ENCODE measurements around the gene RET.

Gene RET

DNA sequence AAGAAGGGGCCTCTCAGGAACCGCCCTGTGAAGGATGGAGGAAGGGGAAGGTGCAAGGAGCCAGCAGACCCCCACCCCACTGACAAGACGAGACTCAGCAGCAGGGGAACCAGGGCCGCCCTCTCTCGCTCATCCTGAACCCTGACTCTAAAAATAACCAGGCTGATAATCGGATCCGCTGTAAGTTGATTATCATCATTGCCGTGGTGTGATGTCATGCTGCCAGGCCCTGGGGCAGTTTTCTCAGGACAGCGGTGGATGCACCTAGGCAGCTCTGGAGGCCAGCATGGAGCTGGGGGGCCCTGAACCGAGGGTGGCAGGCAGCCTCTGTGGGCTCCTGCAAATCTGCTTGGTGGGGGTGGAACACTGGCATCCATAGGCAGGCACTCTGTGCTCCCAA lies 7.9 kb downstream of the RET start:
- no peak for DNase-seq (ENCODE audit: insufficient read length, low spot score)
- no peak for FAIRE-seq
- TF ChIP-seq, protein P1, sequence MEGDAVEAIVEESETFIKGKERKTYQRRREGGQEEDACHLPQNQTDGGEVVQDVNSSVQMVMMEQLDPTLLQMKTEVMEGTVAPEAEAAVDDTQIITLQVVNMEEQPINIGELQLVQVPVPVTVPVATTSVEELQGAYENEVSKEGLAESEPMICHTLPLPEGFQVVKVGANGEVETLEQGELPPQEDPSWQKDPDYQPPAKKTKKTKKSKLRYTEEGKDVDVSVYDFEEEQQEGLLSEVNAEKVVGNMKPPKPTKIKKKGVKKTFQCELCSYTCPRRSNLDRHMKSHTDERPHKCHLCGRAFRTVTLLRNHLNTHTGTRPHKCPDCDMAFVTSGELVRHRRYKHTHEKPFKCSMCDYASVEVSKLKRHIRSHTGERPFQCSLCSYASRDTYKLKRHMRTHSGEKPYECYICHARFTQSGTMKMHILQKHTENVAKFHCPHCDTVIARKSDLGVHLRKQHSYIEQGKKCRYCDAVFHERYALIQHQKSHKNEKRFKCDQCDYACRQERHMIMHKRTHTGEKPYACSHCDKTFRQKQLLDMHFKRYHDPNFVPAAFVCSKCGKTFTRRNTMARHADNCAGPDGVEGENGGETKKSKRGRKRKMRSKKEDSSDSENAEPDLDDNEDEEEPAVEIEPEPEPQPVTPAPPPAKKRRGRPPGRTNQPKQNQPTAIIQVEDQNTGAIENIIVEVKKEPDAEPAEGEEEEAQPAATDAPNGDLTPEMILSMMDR (IDR thresholded peaks at IDR 0.05; ENCODE audit: insufficient read depth, missing control alignments) = no peak

DNA sequence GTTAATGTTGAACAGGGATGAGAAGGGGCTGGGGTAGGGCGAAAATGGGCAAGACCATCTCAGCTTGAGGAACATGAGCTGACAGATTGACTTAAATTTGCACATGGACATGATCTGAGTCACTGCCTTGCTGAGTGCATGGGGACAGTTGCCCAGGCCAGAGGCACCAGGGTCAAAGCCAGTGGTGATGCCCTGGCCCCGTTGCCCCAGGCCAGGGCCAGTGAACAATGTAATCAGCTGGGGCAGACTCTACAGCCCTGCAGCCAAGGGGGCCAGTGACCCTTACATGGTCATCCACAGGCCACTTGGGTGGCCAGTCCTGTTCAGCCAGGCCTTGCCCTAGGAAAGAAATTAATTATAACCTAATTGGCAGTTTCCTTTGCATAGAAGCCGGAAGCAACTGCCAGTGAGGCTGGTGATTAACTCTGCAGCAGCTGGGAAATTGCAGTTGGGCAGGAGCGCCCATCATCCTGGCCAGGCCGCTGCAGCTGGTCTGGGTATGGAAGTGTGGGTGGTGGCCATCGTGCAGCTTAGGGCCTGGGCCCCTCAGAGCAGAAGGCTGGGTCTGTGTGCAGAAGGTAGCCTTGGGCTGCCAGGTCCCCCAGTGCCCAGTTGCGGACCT lies 9.6 kb downstream of the RET start:
- TF ChIP-seq, protein P1 (IDR thresholded peaks at IDR 0.05; ENCODE audit: insufficient read depth, missing control alignments) = no peak
- no peak for DNase-seq (ENCODE audit: insufficient read length, low spot score)
- no peak for FAIRE-seq

DNA sequence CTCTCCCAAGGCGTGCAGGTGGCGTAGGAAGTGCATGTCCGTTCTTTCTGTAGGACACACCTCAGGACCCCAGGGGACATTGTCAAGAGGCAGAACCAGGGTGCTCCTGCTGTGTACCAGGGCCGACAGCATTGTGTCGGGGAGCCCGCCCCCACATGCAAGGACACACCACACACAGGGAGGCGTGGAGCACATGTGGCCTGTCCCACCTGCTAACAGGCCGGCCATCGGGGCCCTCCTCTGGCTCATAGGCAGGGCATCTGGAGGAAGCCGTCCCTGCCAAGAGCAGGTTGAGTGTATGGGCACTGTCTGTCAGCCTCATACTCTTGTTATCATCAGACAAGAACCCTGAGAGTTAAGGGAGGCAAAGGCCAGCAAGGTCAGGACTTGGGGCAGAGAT lies 12.7 kb downstream of the RET start:
- TF ChIP-seq, protein P1 (IDR thresholded peaks at IDR 0.05; ENCODE audit: insufficient read depth, missing control alignments) = no peak
- FAIRE-seq (no peak), DNase-seq (ENCODE audit: insufficient read length, low spot score) (no peak)

DNA sequence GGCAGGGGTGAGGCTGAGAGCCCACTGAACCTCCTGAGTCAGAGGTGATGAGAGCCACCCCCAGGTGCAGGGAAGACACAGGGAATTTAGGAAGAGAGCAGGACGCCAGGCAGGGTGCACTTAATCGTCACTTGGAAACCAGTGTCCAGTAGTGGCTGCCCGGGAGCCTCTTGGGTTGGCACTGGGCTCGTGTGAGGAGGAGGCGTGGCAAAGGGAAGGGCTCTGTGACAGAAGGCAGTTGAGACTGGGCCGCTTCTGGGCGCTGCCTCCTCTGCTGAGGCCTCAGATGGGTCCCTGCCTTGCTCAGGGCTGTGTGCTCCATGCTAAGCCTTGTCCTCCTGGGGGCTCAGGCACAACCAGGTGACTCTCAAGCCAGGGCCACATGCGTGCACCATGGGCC lies 13.3 kb downstream of the RET start:
- no peak for DNase-seq (ENCODE audit: insufficient read length, low spot score)
- no peak for FAIRE-seq
- TF ChIP-seq, protein P1 (IDR thresholded peaks at IDR 0.05; ENCODE audit: insufficient read depth, missing control alignments) = no peak

DNA sequence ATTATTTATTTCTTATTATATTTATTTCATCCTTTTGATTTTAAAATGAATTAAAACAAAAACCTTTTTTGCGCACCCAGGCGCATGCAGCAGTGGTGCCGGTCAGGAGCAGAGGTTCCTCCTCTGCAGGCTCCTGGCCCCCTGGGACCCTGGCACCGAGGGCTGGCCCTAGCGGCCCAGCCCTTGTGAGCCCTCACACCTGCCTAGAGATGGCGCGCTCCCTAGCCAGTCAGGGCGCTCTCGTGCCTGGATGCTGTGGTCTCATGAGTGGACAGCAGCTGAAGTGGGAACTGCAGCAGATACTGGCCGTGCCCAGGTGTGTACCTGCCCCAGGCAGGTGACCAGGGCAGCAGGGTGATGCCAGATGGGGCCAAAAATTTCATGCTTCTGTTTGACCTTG lies 13.8 kb downstream of the RET start:
- DNase-seq (ENCODE audit: insufficient read length, low spot score) (no peak), FAIRE-seq (no peak)
- TF ChIP-seq, protein P1 (IDR thresholded peaks at IDR 0.05; ENCODE audit: insufficient read depth, missing control alignments) = no peak

DNA sequence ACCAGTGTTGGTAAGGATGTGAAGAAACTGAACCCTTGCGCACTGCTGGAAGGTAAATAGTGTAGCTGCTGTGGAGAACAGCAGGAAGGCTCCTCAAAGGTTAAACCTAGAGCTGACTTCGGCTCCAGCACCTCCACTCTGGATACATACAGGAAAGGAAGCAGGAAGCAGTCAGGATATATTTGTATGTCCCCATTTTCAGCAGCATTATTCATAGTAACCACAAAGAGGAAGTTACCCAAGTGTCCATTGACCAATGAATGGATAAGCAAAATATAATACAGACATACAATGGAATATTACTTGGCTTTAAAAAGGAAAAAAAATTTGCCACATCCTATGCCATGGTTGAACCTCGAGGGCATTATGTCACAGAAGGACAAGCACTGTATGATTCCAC lies 15.0 kb downstream of the RET start:
- TF ChIP-seq, protein P1 (IDR thresholded peaks at IDR 0.05; ENCODE audit: insufficient read depth, missing control alignments) = no peak
- DNase-seq (ENCODE audit: insufficient read length, low spot score) = no peak
- no peak for FAIRE-seq

DNA sequence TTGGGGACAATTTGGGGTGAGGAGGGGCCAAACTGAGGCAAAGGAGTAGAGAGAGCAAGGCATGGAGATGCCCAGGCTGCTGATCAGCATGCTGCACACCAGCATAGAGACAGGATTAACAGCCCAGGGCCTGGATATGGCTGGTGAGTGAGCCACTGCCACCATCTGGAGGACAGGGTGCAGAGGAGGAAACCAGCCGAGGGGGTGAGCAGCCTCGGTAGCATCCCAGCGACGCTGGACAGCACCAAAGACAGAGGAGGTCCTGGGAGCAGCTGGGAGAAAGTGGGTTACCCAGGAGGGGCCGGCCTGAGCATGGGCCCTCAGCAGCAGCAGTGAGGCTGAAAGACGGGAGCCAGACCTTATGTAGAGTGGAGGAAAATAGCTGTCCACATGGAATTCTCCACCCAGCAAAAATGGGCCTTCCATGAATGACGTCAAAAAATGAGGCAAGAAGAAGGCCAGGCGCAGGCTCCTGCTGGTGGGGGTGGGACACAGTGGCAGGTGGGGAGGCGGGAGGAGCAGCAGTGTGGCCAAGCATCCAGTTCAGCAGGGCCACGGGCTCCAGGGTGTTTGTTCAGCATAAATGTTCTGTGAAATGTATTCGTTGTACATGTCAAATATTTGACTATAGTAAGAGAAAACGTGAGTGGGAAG lies 16.7 kb downstream of the RET start:
- no peak for FAIRE-seq
- TF ChIP-seq, protein P1 (IDR thresholded peaks at IDR 0.05; ENCODE audit: insufficient read depth, missing control alignments) = peak; percentile 23
- no peak for DNase-seq (ENCODE audit: insufficient read length, low spot score)
